GM23338 (cell line): Measurements from ENCODE around the gene ZFAND6. TPM values are rescaled to one million over a fixed set of nuclear protein-coding genes. Genes with fewer than 3 reads are reported as not detected.
A peak's percentile ranks its signal among the peaks of the same experiment; 100 is the strongest.

ENCODE experiments used
- ATAC-seq: fragments of 200-7000 bp; cut with Tn5 transposase; 3 replicates; pipeline ENCODE4 v1.9.1; 2020
- DNase-seq: peaks from one replicate; pipeline ENCODE4 v3.0.0-alpha.2; 2015; ENCODE audit warnings: low spot score
- H2AFZ ChIP-seq: fragments of 200-600 bp; sonication (generic); 2 replicates; pipeline ENCODE4 v1.8.0; 2016; ENCODE audit warnings: antibody characterized with exemption, mild to moderate bottlenecking, moderate library complexity
- H3F3A ChIP-seq: fragments of 200-600 bp; sonication (generic); replicated peaks from 2 replicates; pipeline ENCODE4 v1.8.0; 2017; ENCODE audit warnings: antibody characterized with exemption, mixed run types, low read depth
- H3K27ac ChIP-seq: fragments of 200-600 bp; sonication (generic); 2 replicates; pipeline ENCODE4 v1.6.1; 2016; ENCODE audit warnings: low read depth
- H3K27me3 ChIP-seq: fragments of 200-600 bp; sonication (generic); 2 replicates; pipeline ENCODE4 v1.8.0; 2016; ENCODE audit warnings: mild to moderate bottlenecking, mixed run types, moderate library complexity; ENCODE audit not compliant: insufficient read depth
- H3K36me3 ChIP-seq: fragments of 200-600 bp; sonication (generic); 2 replicates; pipeline ENCODE4 v1.8.0; 2016; ENCODE audit warnings: mild to moderate bottlenecking; ENCODE audit not compliant: insufficient read depth
- H3K4me1 ChIP-seq: fragments of 200-600 bp; sonication (generic); 2 replicates; pipeline ENCODE4 v1.8.0; 2016; ENCODE audit warnings: mild to moderate bottlenecking, moderate library complexity; ENCODE audit not compliant: insufficient read depth
- H3K4me2 ChIP-seq: fragments of 200-600 bp; sonication (generic); 2 replicates; pipeline ENCODE4 v1.7.1; 2017; ENCODE audit warnings: mixed run types
- H3K4me3 ChIP-seq: fragments of 200-600 bp; sonication (generic); 2 replicates; pipeline ENCODE4 v1.6.1; 2016; ENCODE audit warnings: mixed run types
- H3K79me2 ChIP-seq: fragments of 200-600 bp; sonication (generic); replicated peaks from 2 replicates; pipeline ENCODE4 v1.8.0; 2017; ENCODE audit warnings: mild to moderate bottlenecking; ENCODE audit not compliant: insufficient read depth
- H3K9me2 ChIP-seq: fragments of 200-600 bp; sonication (generic); 2 replicates; pipeline ENCODE4 v1.8.0; 2017; ENCODE audit not compliant: insufficient read depth
- H4K20me1 ChIP-seq: fragments of 200-600 bp; sonication (generic); replicated peaks from 2 replicates; pipeline ENCODE4 v1.8.0; 2017; ENCODE audit warnings: mild to moderate bottlenecking; ENCODE audit not compliant: insufficient read depth
- H3K27ac Mint-ChIP-seq: 2 replicates; pipeline ENCODE4 v1.8.0; 2020; ENCODE audit warnings: inconsistent platforms, mild to moderate bottlenecking, moderate library complexity, mixed read lengths
- H3K27me3 Mint-ChIP-seq: 3 replicates; pipeline ENCODE4 v1.8.0; 2022; ENCODE audit warnings: low read depth, mild to moderate bottlenecking, moderate library complexity, mixed read lengths, inconsistent platforms; ENCODE audit not compliant: insufficient read depth, poor library complexity
- H3K36me3 Mint-ChIP-seq: 3 replicates; pipeline ENCODE4 v1.8.0; 2021; ENCODE audit warnings: low read depth, mild to moderate bottlenecking, inconsistent platforms, moderate library complexity, mixed read lengths
- H3K4me1 Mint-ChIP-seq: 3 replicates; pipeline ENCODE4 v1.8.0; 2020; ENCODE audit warnings: mild to moderate bottlenecking, inconsistent platforms, mixed read lengths
- H3K4me3 Mint-ChIP-seq: 3 replicates; pipeline ENCODE4 v1.8.0; 2021; ENCODE audit warnings: moderate library complexity, mild to moderate bottlenecking, inconsistent platforms, mixed read lengths
- H3K9me3 Mint-ChIP-seq: 3 replicates; pipeline ENCODE4 v1.8.0; 2020; ENCODE audit warnings: moderate library complexity, mild to moderate bottlenecking, inconsistent platforms, mixed read lengths
- EZH2 ChIP-seq: fragments of 200-600 bp; sonication (generic); IDR thresholded peaks from one replicate; pipeline ENCODE4 v1.8.0; 2017; ENCODE audit warnings: antibody characterized with exemption, mild to moderate bottlenecking, low read depth; ENCODE audit not compliant: unreplicated experiment
- EZH2phosphoT487 ChIP-seq: fragments of 200-600 bp; sonication (generic); IDR thresholded peaks from one replicate; pipeline ENCODE4 v1.8.1; 2018; ENCODE audit warnings: antibody characterized with exemption; ENCODE audit not compliant: unreplicated experiment
- POLR2AphosphoS5 ChIP-seq: IDR thresholded peaks from 2 replicates; pipeline ENCODE4 v1.6.1; 2016; ENCODE audit warnings: antibody characterized with exemption, low read depth
- STAT1 ChIP-seq: IDR thresholded peaks from one replicate; pipeline ENCODE4 v1.6.1; 2016; ENCODE audit warnings: antibody characterized with exemption; ENCODE audit not compliant: unreplicated experiment
- ZNF114 ChIP-seq: fragments of 250-450 bp; sonication (Bioruptor Pico); IDR thresholded peaks from 2 replicates; pipeline ENCODE4 v1.5.0; 2020; ENCODE audit warnings: mild to moderate bottlenecking, moderate library complexity
- ZNF331 ChIP-seq: fragments of 250-450 bp; sonication (Bioruptor Pico); IDR thresholded peaks from 2 replicates; pipeline ENCODE4 v1.5.0; 2020; ENCODE audit warnings: low read depth, mild to moderate bottlenecking, moderate library complexity
- polyA plus RNA-seq: library from polyadenylated mRNA; unstranded; fragments of >200 nt; fragmentation: Nextera tagmentation; extraction: Ambion mirVana; gene quantifications from 2 replicates; pipeline ENCODE4 v1.2.1, GENCODE V29; 2016
- total RNA-seq: library from RNA; depleted of rRNA; stranded (reverse); fragments of >200 nt; shearing (Covaris generic); gene quantifications from 2 replicates; pipeline ENCODE4 v1.2.3, GENCODE V29; 2014
- TF ChIP-seq, protein P1 (sequence below): IDR thresholded peaks from 2 replicates; pipeline ENCODE4 v1.6.1; 2016; ENCODE audit warnings: antibody characterized with exemption
- TF ChIP-seq, protein P2 (sequence below): fragments of 250-450 bp; sonication (Bioruptor Pico); IDR thresholded peaks from 2 replicates; pipeline ENCODE4 v1.5.0; 2020; ENCODE audit warnings: mild to moderate bottlenecking, moderate library complexity

The ZFAND6 gene
- total and polyA plus RNA-seq, 2 experiments from 2014 or later, result 205 to 292 TPM

DNA sequence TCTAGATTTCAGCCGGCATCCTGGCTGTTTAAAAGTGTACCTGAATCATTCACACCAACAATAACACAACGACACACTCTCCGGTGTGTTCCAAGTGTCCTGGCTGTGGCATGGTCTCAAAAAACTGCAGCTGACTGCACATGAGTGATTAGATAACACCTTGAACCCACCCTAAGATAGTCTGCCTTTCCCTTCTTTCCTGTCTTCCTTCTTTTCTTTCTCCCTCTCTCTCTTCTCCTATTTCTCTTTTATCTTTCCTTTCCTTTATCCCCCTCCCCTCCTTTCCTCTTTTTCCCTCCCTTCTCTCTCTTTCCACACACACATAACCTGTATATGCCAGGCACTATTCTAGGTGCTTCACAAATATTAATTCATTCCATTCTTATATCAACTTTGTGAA is 92.1 kb downstream of the ZFAND6 start:
- DNase-seq (no peak), ATAC-seq (no peak)
- peaks cover 17% of the 10 kb centered on the region for H3K27me3 Mint-ChIP-seq
- Histone ChIP-seq H3K27ac (no peak overlapping the region; the same call in 1 of the 2 replicates), H3K36me3 (no peaks in the 10 kb centered on the region), H3K4me3 (peak overlapping the region; percentile 80), H3K27me3 (0 out of 2 replicates have a peak, but pooled peaks cover 7% of the 10 kb centered on the region), H3F3A (peaks cover 5% of the 10 kb centered on the region; the same call in 1 of the 2 replicates), H4K20me1 (no peaks in the 10 kb centered on the region; the same call in 1 of the 2 replicates), H3K4me1 (peaks cover 23% of the 10 kb centered on the region), H3K79me2 (no peaks in the 10 kb centered on the region; the same call in 1 of the 2 replicates), H2AFZ (peak overlapping the region; percentile 99), H3K9me2 (no peaks in the 10 kb centered on the region), H3K4me2 (peak overlapping the region; percentile 94)
- peaks cover 35% of the 10 kb centered on the region for H3K4me1 Mint-ChIP-seq
- H3K9me3 Mint-ChIP-seq, result no peaks in the 10 kb centered on the region; the same call in 2 of the 3 replicates
- TF ChIP-seq ZNF331 (CRISPR knock-in tag) (no peak), POLR2AphosphoS5 (no peak), STAT1 (no peak), EZH2phosphoT487 (no peak), ZNF114 (CRISPR knock-in tag) (no peak), EZH2 (no peak)
- TF ChIP-seq, protein P1, sequence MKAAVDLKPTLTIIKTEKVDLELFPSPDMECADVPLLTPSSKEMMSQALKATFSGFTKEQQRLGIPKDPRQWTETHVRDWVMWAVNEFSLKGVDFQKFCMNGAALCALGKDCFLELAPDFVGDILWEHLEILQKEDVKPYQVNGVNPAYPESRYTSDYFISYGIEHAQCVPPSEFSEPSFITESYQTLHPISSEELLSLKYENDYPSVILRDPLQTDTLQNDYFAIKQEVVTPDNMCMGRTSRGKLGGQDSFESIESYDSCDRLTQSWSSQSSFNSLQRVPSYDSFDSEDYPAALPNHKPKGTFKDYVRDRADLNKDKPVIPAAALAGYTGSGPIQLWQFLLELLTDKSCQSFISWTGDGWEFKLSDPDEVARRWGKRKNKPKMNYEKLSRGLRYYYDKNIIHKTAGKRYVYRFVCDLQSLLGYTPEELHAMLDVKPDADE, result no peak
- TF ChIP-seq, protein P2, sequence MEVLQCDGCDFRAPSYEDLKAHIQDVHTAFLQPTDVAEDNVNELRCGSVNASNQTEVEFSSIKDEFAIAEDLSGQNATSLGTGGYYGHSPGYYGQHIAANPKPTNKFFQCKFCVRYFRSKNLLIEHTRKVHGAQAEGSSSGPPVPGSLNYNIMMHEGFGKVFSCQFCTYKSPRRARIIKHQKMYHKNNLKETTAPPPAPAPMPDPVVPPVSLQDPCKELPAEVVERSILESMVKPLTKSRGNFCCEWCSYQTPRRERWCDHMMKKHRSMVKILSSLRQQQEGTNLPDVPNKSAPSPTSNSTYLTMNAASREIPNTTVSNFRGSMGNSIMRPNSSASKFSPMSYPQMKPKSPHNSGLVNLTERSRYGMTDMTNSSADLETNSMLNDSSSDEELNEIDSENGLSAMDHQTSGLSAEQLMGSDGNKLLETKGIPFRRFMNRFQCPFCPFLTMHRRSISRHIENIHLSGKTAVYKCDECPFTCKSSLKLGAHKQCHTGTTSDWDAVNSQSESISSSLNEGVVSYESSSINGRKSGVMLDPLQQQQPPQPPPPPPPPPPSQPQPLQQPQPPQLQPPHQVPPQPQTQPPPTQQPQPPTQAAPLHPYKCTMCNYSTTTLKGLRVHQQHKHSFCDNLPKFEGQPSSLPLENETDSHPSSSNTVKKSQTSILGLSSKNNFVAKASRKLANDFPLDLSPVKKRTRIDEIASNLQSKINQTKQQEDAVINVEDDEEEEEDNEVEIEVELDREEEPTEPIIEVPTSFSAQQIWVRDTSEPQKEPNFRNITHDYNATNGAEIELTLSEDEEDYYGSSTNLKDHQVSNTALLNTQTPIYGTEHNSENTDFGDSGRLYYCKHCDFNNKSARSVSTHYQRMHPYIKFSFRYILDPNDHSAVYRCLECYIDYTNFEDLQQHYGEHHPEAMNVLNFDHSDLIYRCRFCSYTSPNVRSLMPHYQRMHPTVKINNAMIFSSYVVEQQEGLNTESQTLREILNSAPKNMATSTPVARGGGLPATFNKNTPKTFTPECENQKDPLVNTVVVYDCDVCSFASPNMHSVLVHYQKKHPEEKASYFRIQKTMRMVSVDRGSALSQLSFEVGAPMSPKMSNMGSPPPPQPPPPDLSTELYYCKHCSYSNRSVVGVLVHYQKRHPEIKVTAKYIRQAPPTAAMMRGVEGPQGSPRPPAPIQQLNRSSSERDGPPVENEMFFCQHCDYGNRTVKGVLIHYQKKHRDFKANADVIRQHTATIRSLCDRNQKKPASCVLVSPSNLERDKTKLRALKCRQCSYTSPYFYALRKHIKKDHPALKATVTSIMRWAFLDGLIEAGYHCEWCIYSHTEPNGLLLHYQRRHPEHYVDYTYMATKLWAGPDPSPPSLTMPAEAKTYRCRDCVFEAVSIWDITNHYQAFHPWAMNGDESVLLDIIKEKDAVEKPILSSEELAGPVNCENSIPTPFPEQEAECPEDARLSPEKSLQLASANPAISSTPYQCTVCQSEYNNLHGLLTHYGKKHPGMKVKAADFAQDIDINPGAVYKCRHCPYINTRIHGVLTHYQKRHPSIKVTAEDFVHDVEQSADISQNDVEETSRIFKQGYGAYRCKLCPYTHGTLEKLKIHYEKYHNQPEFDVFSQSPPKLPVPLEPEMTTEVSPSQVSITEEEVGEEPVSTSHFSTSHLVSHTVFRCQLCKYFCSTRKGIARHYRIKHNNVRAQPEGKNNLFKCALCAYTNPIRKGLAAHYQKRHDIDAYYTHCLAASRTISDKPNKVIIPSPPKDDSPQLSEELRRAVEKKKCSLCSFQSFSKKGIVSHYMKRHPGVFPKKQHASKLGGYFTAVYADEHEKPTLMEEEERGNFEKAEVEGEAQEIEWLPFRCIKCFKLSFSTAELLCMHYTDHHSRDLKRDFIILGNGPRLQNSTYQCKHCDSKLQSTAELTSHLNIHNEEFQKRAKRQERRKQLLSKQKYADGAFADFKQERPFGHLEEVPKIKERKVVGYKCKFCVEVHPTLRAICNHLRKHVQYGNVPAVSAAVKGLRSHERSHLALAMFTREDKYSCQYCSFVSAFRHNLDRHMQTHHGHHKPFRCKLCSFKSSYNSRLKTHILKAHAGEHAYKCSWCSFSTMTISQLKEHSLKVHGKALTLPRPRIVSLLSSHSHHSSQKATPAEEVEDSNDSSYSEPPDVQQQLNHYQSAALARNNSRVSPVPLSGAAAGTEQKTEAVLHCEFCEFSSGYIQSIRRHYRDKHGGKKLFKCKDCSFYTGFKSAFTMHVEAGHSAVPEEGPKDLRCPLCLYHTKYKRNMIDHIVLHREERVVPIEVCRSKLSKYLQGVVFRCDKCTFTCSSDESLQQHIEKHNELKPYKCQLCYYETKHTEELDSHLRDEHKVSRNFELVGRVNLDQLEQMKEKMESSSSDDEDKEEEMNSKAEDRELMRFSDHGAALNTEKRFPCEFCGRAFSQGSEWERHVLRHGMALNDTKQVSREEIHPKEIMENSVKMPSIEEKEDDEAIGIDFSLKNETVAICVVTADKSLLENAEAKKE (CRISPR knock-in tag), result no peak
- H3K36me3 Mint-ChIP-seq, result no peaks in the 10 kb centered on the region; the same call in 2 of the 3 replicates
- H3K4me3 Mint-ChIP-seq, result peak overlapping the region; percentile 80
- H3K27ac Mint-ChIP-seq, result no peak overlapping the region
